K562 (cell line): ENCODE data around the gene AKAP14. TPM values are rescaled to one million over a fixed set of nuclear protein-coding genes. Genes with fewer than 3 reads are reported as not detected.

ENCODE experiments used
- ATF1 ChIP-seq, 2 experiments: fragments of 450-650 bp in 1 of 2; IDR thresholded peaks; 2 replicates each; pipeline ENCODE4 v1.6.1; 2016; ENCODE audit warnings: missing compliant biosample characterization in 1 of 2, missing genetic modification characterization in 1 of 2
- CBX1 ChIP-seq: sonication (generic); IDR thresholded peaks from 2 replicates; pipeline ENCODE4 v1.6.1; 2016; ENCODE audit warnings: antibody characterized with exemption, low read depth, mild to moderate bottlenecking
- CEBPG ChIP-seq, 3 experiments: fragments of 200-800 bp in 1 of 3; sonication (Bioruptor generic) in 1 of 3; sonication (generic) in 1 of 3; formaldehyde crosslinking in 1 of 3; IDR thresholded peaks in 2 of 3; conservative IDR thresholded peaks in 1 of 3; 2 replicates each; pipeline versions ENCODE4 v1.6.1 to v1.8.0; 2016 to 2022; ENCODE audit warnings: missing compliant biosample characterization in 2 of 3, missing genetic modification characterization in 2 of 3, mild to moderate bottlenecking in 1 of 3, missing genetic modification reagents in 1 of 3
- ETV1 ChIP-seq: fragments of 450-650 bp; conservative IDR thresholded peaks from 2 replicates; pipeline ENCODE4 v1.6.1; 2016; ENCODE audit warnings: missing genetic modification characterization, control low read depth, low read depth, missing compliant biosample characterization
- HSF4 ChIP-seq: fragments of 250-450 bp; sonication (Bioruptor Pico); IDR thresholded peaks from 2 replicates; pipeline ENCODE4 v2.1.2; 2022; ENCODE audit warnings: mild to moderate bottlenecking, moderate library complexity, borderline replicate concordance
- MECOM ChIP-seq: fragments of 250-450 bp; sonication (Bioruptor Pico); IDR thresholded peaks from 2 replicates; pipeline ENCODE4 v1.8.0; 2022; ENCODE audit warnings: inconsistent platforms
- MYC ChIP-seq, 2 experiments: fragments of 250-450 bp in 1 of 2; sonication (Bioruptor Pico) in 1 of 2; IDR thresholded peaks; 2 replicates each; pipeline versions ENCODE4 v1.5.1 to v1.6.1; 2012 to 2021; ENCODE audit warnings: low read depth in 2 of 2, borderline replicate concordance in 1 of 2, improper control_type of control experiment in 1 of 2, low read length in 1 of 2, mild to moderate bottlenecking in 1 of 2, moderate library complexity in 1 of 2
- MYNN ChIP-seq, 2 experiments: sonication (generic); formaldehyde crosslinking in 1 of 2; IDR thresholded peaks; 2 replicates each; pipeline versions ENCODE4 v1.5.0 to v1.6.1; 2016 to 2020; ENCODE audit warnings: antibody characterized with exemption in 1 of 2, missing genetic modification reagents in 1 of 2
- RBFOX2 ChIP-seq: fragments of 200-400 bp; formaldehyde crosslinking; IDR thresholded peaks from 2 replicates; pipeline ENCODE4 v1.6.1; 2017; ENCODE audit warnings: low read depth, mild to moderate bottlenecking, low read length, moderate library complexity
- RFX5 ChIP-seq: IDR thresholded peaks from 2 replicates; pipeline ENCODE4 v1.6.1; 2011; ENCODE audit warnings: low read depth, mild to moderate bottlenecking, improper control_type of control experiment, low read length
- SP1 ChIP-seq: sonication (generic); formaldehyde crosslinking; IDR thresholded peaks from 2 replicates; pipeline ENCODE4 v1.8.1; 2022; ENCODE audit warnings: mild to moderate bottlenecking, missing genetic modification reagents
- TGIF2 ChIP-seq: sonication (generic); formaldehyde crosslinking; IDR thresholded peaks from 2 replicates; pipeline ENCODE4 v1.8.1; 2022; ENCODE audit warnings: mild to moderate bottlenecking, missing genetic modification reagents, moderate library complexity
- ZNF134 ChIP-seq: fragments of 250-450 bp; sonication (Bioruptor Pico); conservative IDR thresholded peaks from 2 replicates; pipeline ENCODE4 v1.4.0; 2020
- ZNF263 ChIP-seq: sonication (generic); formaldehyde crosslinking; IDR thresholded peaks from 2 replicates; pipeline ENCODE4 v1.8.0; 2022; ENCODE audit warnings: mild to moderate bottlenecking, missing genetic modification reagents, borderline replicate concordance
- ZNF699 ChIP-seq: fragments of 250-450 bp; sonication (Bioruptor Pico); IDR thresholded peaks from 2 replicates; pipeline ENCODE4 v1.8.0; 2021; ENCODE audit warnings: mild to moderate bottlenecking, moderate library complexity; ENCODE audit not compliant: insufficient replicate concordance
- ZNF717 ChIP-seq: fragments of 250-450 bp; sonication (Bioruptor Pico); IDR thresholded peaks from 2 replicates; pipeline ENCODE4 v1.5.0; 2021
- polyA plus RNA-seq, 8 experiments: library from polyadenylated mRNA; depleted of rRNA in 4 of 8; stranded (reverse) in 5 of 8; unstranded in 3 of 8; fragments of >200 nt; fragmentation: Nextera tagmentation in 2 of 8; fragmentation: Illumina TruSeq in 1 of 8; extraction: Ambion mirVana in 2 of 8; extraction: Trizol in 1 of 8; gene quantifications; 2 replicates each; pipeline versions ENCODE4 v1.2.1 to v1.2.3, GENCODE V29; 2011 to 2014; ENCODE audit warnings: inconsistent platforms in 1 of 8, missing spikeins in 1 of 8
- total RNA-seq, 7 experiments: library from RNA; depleted of rRNA in 6 of 7; stranded (reverse); fragments of >200 nt in 6 of 7; fragmentation: Illumina TruSeq in 2 of 7; extraction: Trizol in 2 of 7; gene quantifications; 2 replicates each; pipeline versions ENCODE4 v1.2.1 to v1.2.3, GENCODE V29; 2011 to 2021; ENCODE audit warnings: low replicate concordance in 1 of 7
- TF ChIP-seq, protein P1 (sequence below), 2 experiments: fragments of 200-800 bp in 1 of 2; sonication (Bioruptor generic) in 1 of 2; sonication (generic) in 1 of 2; formaldehyde crosslinking in 1 of 2; IDR thresholded peaks in 1 of 2; conservative IDR thresholded peaks in 1 of 2; 2 replicates each; pipeline versions ENCODE4 v1.5.0 to v1.6.1; 2016 to 2020; ENCODE audit warnings: missing compliant biosample characterization in 1 of 2, missing genetic modification characterization in 1 of 2, missing genetic modification reagents in 1 of 2
- TF ChIP-seq, protein P2 (sequence below), 2 experiments: fragments of 450-650 bp; conservative IDR thresholded peaks; 2 replicates each; pipeline ENCODE4 v1.6.1; 2017; ENCODE audit warnings: mild to moderate bottlenecking in 2 of 2, moderate library complexity in 2 of 2
- TF ChIP-seq, protein P3 (sequence below): fragments of 450-650 bp; IDR thresholded peaks from 2 replicates; pipeline ENCODE4 v1.6.1; 2016; ENCODE audit warnings: low read depth, mild to moderate bottlenecking, moderate library complexity
- TF ChIP-seq, protein P4 (sequence below): sonication (generic); formaldehyde crosslinking; IDR thresholded peaks from 2 replicates; pipeline ENCODE4 v1.8.1; 2022; ENCODE audit warnings: missing genetic modification reagents

AKAP14 gene
- total and polyA plus RNA-seq, 9 of the 15 experiments (the other 6 are each of a cell fraction or from before 2014, with no cell fraction given), result not detected

DNA sequence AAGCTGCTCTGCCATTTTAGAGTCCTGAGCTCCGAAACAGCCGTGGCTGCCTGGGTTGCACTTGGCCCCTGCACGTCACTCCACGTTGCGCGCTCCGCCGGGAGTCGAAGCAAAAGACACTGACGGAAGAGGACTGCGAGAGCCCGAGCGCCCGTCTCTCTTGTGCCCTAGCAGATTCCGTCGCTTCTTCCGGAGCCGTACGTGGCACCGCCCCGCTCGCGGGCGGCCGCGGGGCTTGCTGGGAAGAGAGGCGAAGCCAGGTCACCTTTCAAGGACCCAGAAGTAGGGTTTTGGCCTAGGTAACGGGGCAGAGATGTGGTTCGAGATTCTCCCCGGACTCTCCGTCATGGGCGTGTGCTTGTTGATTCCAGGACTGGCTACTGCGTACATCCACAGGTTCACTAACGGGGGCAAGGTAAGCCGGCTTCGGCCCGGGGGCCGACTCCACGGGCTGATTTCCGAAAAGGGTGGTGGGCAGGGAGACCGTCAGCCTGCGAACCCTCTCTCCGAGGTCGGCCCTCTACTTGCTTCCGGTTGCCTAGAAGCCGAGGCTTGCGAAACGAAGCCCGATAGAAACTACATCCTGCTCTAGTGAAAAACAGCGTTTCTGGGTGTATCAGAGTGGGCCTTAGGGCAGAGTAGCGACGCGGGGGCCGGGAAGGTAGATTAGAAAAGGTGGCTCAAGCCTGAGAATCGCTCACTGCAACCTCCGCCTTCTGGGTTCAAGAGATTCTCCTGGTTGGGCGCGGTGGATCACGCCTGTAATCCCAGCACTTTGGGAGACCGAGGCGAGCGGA lies 23.9 kb upstream of the AKAP14 start, which contains the start of the genes NDUFA1 and RNF113A (continued):
- TF ChIP-seq, protein P1, sequence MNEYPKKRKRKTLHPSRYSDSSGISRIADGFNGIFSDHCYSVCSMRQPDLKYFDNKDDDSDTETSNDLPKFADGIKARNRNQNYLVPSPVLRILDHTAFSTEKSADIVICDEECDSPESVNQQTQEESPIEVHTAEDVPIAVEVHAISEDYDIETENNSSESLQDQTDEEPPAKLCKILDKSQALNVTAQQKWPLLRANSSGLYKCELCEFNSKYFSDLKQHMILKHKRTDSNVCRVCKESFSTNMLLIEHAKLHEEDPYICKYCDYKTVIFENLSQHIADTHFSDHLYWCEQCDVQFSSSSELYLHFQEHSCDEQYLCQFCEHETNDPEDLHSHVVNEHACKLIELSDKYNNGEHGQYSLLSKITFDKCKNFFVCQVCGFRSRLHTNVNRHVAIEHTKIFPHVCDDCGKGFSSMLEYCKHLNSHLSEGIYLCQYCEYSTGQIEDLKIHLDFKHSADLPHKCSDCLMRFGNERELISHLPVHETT (CRISPR knock-in tag; conservative IDR thresholded peaks at IDR 0.05 in 1 of 2, IDR thresholded peaks at IDR 0.05 in 1 of 2), result peak; percentile 46 to 64; a peak in 2 of 4 replicates
- peak; percentile 68 for TF ChIP-seq CEBPG (CRISPR knock-in tag; IDR thresholded peaks at IDR 0.05)
- 0 out of 4 replicates have a peak, but pooled peaks of 1 of the 2 experiments have one; percentile 34 for TF ChIP-seq CEBPG (tag; conservative IDR thresholded peaks at IDR 0.05 in 1 of 2, IDR thresholded peaks at IDR 0.05 in 1 of 2)
- TF ChIP-seq ZNF699, result no peak
- 0 out of 2 replicates have a peak, but pooled peaks have one; percentile 51 for TF ChIP-seq TGIF2
- TF ChIP-seq ZNF134 (CRISPR knock-in tag), result no peak
- no peak for TF ChIP-seq ATF1 (CRISPR knock-in tag; IDR thresholded peaks at IDR 0.05)
- peak; percentile 85 for TF ChIP-seq ATF1 (tag; IDR thresholded peaks at IDR 0.05)
- TF ChIP-seq ZNF263 (CRISPR knock-in tag), result peak; percentile 24
- no peak for TF ChIP-seq ZNF717 (CRISPR knock-in tag)
- TF ChIP-seq RBFOX2, result peak; percentile 99
- TF ChIP-seq ETV1 (tag), result peak; percentile 61
- peak; percentile 76 for TF ChIP-seq MYC (IDR thresholded peaks at IDR 0.05; ENCODE audit: low read depth, low read length)
- no peak for TF ChIP-seq MYC (CRISPR knock-in tag; IDR thresholded peaks at IDR 0.05; ENCODE audit: borderline replicate concordance, low read depth)
- TF ChIP-seq MYNN (IDR thresholded peaks at IDR 0.05), result peak; percentile 39; the same call in 1 of the 2 replicates
- no peak for TF ChIP-seq MYNN (CRISPR knock-in tag; IDR thresholded peaks at IDR 0.05)
- TF ChIP-seq HSF4, result no peak
- 0 out of 2 replicates have a peak, but pooled peaks have one; percentile 37 for TF ChIP-seq MECOM (CRISPR knock-in tag)
- TF ChIP-seq SP1, result peak; percentile 49; the same call in 1 of the 2 replicates
- TF ChIP-seq, protein P2, sequence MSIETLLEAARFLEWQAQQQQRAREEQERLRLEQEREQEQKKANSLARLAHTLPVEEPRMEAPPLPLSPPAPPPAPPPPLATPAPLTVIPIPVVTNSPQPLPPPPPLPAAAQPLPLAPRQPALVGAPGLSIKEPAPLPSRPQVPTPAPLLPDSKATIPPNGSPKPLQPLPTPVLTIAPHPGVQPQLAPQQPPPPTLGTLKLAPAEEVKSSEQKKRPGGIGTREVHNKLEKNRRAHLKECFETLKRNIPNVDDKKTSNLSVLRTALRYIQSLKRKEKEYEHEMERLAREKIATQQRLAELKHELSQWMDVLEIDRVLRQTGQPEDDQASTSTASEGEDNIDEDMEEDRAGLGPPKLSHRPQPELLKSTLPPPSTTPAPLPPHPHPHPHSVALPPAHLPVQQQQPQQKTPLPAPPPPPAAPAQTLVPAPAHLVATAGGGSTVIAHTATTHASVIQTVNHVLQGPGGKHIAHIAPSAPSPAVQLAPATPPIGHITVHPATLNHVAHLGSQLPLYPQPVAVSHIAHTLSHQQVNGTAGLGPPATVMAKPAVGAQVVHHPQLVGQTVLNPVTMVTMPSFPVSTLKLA (conservative IDR thresholded peaks at IDR 0.05), result peak; percentile 71 to 75; a peak in 3 of 4 replicates
- TF ChIP-seq CBX1, result 0 out of 2 replicates have a peak, but pooled peaks have one; percentile 48
- TF ChIP-seq, protein P3, sequence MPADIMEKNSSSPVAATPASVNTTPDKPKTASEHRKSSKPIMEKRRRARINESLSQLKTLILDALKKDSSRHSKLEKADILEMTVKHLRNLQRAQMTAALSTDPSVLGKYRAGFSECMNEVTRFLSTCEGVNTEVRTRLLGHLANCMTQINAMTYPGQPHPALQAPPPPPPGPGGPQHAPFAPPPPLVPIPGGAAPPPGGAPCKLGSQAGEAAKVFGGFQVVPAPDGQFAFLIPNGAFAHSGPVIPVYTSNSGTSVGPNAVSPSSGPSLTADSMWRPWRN, result no peak
- no peak for TF ChIP-seq RFX5
- TF ChIP-seq, protein P4, sequence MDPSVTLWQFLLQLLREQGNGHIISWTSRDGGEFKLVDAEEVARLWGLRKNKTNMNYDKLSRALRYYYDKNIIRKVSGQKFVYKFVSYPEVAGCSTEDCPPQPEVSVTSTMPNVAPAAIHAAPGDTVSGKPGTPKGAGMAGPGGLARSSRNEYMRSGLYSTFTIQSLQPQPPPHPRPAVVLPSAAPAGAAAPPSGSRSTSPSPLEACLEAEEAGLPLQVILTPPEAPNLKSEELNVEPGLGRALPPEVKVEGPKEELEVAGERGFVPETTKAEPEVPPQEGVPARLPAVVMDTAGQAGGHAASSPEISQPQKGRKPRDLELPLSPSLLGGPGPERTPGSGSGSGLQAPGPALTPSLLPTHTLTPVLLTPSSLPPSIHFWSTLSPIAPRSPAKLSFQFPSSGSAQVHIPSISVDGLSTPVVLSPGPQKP (CRISPR knock-in tag), result no peak
